GM21528 (cell line): ENCODE data around the gene PRPSAP1.
A peak's percentile ranks its signal among the peaks of the same experiment; 100 is the strongest.
"Not testable (repeated sequence)": the region's sequence is repeated elsewhere in the genome, so short reads cannot be mapped to it uniquely, and the experiment has no call there.

Experiments
- ATAC-seq: cut with Tn5 transposase; IDR thresholded peaks from one replicate; pipeline ENCODE4 v1.9.1; 2021; ENCODE audit warnings: mild to moderate bottlenecking, moderate library complexity; ENCODE audit not compliant: unreplicated experiment, low FRiP score

The PRPSAP1 gene

DNA sequence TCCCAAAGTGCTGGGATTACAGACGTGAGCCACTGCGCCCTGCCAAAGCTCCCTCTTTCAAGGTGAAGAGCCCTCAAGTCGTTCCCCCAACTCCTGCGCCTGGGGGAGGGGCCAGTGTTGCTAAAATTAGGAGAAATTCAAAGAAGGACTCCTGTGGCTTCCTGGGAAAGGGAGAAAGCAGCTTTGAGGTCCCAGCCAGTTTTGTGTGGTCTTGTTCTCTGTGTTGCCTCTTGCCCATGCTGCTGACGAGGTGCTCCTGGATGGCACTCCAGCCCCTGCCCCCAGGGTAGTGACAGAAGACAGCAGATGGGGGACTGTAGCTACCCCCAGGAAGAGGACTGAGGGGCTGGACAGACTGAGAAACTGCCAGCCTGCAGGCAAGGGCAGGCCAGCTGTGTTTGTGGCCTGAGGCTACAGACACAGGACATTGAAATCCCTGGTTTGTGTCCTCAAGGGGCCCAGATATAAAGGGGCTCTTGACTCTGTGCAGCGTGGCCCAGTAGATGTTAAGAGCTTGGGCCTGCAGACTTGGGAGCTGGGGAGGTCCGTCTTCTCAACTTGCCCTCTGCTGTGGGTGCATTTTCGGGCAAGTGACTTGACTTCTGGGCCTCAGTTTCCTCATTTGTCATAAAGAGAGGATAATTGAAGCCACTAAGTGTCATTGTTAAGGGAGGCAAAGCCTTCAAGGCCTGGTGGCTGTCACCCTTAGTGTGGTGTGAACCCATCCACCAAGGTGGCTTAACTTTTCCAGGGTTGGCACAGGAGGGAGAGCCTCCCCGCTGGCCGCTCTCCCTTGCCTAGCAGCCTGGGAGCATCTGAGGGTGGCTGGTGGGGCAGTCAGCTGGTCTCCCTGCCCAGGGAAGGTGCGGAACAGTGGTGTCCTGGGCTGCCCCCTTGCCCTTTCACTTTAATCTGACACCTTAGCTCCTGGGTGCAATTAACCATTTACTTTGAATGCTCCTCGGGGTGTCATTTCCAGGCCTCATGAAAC, 84.4 kb downstream of the PRPSAP1 start:
- no peak for ATAC-seq

DNA sequence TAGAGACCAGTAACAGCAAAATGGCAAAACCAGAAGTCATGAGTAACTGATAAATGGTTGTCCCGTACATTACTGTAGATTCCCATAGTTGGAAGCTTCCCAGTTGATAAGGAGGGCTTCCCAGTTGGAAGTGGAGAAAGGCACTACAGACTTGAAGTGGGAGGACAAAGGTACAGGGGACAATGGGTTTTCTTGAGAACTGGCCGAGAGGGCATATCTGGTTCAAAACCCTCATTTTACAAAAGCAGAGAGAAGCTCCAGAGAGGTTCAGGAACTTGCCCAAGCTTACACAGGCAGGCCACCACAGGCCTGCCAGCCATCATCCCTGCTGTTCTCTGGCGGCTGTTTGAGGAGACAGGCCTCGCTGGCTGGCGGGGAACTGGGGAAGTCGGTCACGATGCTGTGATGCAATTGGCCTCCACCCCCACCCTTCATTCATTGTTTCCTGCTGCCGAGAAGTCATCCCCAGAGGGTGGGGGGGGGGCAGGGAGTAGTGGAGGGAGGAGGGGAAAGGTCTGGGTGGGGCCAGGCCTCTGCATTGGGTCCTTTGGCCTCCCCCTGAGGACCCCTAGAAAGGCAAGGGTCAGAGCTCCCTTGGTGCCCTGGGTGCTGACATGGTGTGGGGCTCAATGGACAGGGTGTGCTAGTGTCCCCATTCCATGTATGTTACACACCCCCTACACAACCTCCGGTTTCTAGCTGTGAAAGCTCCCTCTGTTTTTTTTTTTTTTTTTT, 85.5 kb downstream of the PRPSAP1 start:
- ATAC-seq = no peak

- not testable (repeated sequence) for ATAC-seq
Observed at GRCh38 chr17:76267581-76268001, 86.1 kb downstream of the PRPSAP1 start.

DNA sequence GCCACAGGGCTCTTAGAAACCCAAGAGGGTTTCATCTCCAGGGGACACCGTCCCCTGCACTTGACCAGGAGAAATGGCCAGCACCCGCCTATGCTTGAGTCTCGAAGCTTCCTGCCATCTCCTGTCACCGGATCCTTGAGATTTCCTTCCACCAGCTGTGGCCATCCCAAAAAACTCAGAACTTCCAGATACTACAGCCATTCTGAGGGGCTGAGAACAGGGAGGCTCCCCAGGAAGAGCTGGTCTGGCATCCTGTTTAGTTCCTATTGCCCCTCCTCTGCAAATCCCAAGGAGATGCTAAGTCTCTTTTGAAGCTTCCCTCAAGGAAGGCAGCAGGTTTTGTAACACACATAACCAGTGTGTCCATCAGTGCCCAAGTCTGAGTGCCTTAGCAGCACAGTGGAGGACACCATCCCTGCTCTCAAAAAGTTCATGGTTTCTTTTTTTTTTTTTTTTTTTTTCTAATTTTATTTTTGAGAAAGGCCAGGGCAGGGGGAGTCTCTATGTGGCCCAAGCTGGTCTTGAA, 86.6 kb downstream of the PRPSAP1 start:
- no peak for ATAC-seq

DNA sequence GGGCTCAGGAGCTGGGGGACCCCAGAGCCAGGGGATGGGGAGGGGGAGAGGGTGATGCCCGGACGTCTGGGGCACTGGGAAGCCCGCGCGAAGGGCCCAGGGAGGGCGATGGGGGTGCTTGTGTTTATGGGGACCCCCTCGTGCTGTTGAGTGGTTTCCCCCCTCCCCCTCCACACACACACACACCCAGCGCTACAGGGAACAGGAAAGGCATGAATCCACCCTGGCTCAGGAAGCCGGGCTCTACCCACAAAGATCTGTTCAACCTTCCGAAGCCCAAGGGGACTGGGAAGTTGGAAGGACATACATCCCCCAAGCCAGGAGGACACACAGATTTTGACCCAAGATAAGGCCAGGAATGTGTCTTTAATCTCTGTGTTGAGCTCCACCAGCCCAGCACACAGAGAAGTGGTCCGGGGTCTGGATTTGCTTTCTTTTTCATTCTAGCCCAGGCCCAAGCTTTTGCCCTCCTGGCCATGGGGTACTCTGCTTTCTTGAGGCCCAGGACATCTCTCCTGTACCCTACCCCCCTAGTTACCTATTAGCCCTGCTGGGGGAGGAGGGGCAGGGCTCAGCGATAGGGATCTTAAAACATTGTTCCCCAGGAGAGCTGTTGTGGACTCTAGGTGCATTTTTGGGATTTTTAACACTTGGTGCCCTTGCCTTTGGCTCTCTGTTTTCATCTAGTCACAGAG, 87.3 kb downstream of the PRPSAP1 start:
- ATAC-seq = no peak

- ATAC-seq = no peak
Observed at GRCh38 chr17:76265624-76266243, 88.0 kb downstream of the PRPSAP1 start.

- ATAC-seq = peak; percentile 70
Observed at GRCh38 chr17:76264755-76265623, 88.7 kb downstream of the PRPSAP1 start, which contains the start of gene UBALD2. TSS of gene UBALD2 (plus strand) at chr17:76265348. CDS start at chr17:76265506, 158 bp downstream.

DNA sequence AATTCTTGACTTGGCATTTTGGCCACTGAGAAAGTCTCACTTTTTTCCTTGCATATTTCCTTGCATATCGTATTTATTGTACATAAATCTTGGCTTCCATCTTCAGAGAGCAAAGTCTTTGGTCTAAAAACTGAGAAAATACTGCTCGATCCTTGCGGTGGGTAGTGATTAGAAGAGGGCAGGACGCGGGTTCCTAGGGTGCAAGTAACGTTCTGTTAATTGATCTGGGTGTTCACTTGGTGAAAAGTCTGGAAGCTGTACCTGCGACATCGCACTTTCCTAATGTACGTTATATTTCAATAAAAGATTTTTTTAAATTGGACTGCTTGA, 89.3 kb downstream of the PRPSAP1 start:
- ATAC-seq = peak; percentile 1

GRCh38 chr17:76263896-76264295, 89.8 kb downstream of the PRPSAP1 start:
- no peak for ATAC-seq

DNA sequence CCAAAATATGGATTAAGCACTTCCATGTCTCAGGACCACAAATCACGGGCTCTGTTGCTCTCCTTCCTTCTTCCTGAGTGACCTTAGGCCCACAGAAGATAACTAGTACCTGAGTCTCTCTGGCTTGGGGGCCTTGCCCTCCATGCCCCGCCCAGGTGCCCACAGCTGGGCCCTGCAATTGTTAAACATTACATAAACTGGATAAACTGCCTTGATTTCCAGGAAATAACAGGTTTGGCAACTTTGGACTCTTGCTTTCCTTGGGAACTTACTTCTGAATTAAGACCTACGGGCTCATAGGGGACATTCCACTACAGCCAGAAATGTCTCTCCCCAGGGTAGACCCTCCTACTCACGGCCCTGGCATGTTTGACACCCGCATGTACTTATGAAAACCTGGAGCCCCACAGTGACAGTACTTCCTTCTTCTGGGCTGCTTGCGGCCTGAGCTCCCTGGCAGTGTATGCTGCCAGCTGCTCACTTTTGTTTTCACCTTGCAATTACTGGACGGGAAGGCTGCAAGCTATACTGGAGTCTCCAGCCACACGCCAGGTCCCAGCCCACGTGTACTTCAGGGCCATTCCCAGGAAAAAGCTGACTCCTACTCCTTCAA, 90.9 kb downstream of the PRPSAP1 start:
- no peak for ATAC-seq

- no peak for ATAC-seq
Observed at GRCh38 chr17:76261421-76262215, 92.1 kb downstream of the PRPSAP1 start.

- no peak for ATAC-seq
Observed at GRCh38 chr17:76260669-76261068, 93.0 kb downstream of the PRPSAP1 start.

DNA sequence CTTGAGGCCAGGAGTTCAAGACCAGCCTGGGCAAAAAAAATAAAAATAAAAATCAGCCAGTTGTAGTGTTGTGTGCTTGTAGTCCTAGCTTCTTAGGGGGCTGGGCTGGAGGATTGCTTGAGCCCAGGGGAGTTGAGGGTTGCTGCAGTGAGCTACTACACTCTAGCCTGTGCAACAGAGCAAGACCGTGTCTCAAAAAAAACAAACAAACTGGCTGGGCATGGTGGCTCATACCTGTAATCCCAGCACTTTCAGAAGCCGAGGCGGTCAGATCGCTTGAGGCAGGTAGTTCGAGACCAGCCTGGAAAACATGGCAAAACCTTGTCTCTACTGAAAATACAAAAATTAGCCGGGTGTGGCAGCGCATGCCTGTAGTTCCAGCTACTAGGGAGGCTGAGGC, 93.5 kb downstream of the PRPSAP1 start:
- no peak for ATAC-seq
